ENCODE data around the gene FKRP. TPM values are rescaled to one million over a fixed set of nuclear protein-coding genes. Genes with fewer than 3 reads are reported as not detected.

Gene FKRP
- total and polyA plus RNA-seq, 2 of the 13 experiments (the other 11 are each of a cell fraction or from before 2014, with no cell fraction given) = 7.3 to 9.8 TPM

DNA sequence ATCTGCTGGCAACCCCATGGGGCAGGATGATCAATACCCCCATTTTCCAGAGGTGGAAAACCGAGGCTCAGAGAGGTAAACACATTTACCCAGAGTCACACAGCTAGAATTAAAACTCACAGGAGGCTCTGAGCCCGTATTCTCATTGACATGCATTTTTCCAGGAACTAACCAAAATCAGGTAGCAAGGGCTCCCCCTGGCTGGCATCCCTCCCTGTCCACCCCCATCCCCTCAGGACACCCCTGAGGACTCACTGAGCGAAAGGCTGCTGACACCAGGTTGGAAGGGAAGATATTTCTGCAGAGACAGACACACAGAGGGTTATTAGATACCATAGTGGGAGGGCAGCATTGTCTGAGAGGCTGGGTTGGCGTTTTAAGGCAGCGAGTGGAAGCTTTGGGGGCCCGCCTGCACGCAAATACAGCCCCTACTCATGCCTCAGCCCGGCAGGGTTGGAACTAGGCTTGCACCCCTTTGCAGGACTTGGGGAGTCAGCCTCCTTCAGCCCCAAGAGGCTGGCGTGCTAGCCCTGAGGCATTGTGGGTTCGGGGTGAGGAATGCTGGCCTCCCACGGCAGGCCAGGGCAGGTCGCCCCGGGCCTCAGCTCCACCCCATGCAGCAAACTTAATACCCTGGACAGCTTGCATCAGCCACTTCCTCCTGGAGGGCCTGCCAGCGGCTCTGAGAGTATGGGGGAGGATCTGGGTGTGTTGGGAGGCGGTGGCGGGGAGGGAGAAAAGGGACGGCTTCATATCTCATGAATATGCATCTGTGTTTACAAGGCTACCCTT is 38.6 kb downstream of the FKRP start (continued):
- TF ChIP-seq, protein P1, sequence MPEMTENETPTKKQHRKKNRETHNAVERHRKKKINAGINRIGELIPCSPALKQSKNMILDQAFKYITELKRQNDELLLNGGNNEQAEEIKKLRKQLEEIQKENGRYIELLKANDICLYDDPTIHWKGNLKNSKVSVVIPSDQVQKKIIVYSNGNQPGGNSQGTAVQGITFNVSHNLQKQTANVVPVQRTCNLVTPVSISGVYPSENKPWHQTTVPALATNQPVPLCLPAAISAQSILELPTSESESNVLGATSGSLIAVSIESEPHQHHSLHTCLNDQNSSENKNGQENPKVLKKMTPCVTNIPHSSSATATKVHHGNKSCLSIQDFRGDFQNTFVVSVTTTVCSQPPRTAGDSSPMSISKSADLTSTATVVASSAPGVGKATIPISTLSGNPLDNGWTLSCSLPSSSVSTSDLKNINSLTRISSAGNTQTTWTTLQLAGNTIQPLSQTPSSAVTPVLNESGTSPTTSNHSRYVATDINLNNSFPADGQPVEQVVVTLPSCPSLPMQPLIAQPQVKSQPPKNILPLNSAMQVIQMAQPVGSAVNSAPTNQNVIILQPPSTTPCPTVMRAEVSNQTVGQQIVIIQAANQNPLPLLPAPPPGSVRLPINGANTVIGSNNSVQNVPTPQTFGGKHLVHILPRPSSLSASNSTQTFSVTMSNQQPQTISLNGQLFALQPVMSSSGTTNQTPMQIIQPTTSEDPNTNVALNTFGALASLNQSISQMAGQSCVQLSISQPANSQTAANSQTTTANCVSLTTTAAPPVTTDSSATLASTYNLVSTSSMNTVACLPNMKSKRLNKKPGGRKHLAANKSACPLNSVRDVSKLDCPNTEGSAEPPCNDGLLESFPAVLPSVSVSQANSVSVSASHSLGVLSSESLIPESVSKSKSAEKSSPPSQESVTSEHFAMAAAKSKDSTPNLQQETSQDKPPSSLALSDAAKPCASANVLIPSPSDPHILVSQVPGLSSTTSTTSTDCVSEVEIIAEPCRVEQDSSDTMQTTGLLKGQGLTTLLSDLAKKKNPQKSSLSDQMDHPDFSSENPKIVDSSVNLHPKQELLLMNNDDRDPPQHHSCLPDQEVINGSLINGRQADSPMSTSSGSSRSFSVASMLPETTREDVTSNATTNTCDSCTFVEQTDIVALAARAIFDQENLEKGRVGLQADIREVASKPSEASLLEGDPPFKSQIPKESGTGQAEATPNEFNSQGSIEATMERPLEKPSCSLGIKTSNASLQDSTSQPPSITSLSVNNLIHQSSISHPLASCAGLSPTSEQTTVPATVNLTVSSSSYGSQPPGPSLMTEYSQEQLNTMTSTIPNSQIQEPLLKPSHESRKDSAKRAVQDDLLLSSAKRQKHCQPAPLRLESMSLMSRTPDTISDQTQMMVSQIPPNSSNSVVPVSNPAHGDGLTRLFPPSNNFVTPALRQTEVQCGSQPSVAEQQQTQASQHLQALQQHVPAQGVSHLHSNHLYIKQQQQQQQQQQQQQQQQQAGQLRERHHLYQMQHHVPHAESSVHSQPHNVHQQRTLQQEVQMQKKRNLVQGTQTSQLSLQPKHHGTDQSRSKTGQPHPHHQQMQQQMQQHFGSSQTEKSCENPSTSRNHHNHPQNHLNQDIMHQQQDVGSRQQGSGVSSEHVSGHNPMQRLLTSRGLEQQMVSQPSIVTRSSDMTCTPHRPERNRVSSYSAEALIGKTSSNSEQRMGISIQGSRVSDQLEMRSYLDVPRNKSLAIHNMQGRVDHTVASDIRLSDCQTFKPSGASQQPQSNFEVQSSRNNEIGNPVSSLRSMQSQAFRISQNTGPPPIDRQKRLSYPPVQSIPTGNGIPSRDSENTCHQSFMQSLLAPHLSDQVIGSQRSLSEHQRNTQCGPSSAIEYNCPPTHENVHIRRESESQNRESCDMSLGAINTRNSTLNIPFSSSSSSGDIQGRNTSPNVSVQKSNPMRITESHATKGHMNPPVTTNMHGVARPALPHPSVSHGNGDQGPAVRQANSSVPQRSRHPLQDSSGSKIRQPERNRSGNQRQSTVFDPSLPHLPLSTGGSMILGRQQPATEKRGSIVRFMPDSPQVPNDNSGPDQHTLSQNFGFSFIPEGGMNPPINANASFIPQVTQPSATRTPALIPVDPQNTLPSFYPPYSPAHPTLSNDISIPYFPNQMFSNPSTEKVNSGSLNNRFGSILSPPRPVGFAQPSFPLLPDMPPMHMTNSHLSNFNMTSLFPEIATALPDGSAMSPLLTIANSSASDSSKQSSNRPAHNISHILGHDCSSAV (CRISPR knock-in tag; IDR thresholded peaks at IDR 0.05; ENCODE audit: borderline replicate concordance) = no peak
- TF ChIP-seq CREM (IDR thresholded peaks at IDR 0.05) (no peak), CREM (CRISPR knock-in tag; IDR thresholded peaks at IDR 0.05) (no peak), DPF2 (CRISPR knock-in tag; IDR thresholded peaks at IDR 0.05; ENCODE audit: borderline replicate concordance, low read depth) (no peak), TCF12 (IDR thresholded peaks at IDR 0.05) (no peak), TCF12 (CRISPR knock-in tag; IDR thresholded peaks at IDR 0.05) (no peak), ZNF446 (CRISPR knock-in tag; IDR thresholded peaks at IDR 0.05) (no peak), ZBTB8A (CRISPR knock-in tag; IDR thresholded peaks at IDR 0.05; ENCODE audit: borderline replicate concordance, low read depth) (no peak), RFXAP (CRISPR knock-in tag; IDR thresholded peaks at IDR 0.05; ENCODE audit: borderline replicate concordance) (no peak), NCOA2 (CRISPR knock-in tag; IDR thresholded peaks at IDR 0.05) (peak; percentile 35; the same call in 1 of the 2 replicates), ZNF724P (CRISPR knock-in tag; IDR thresholded peaks at IDR 0.05; ENCODE audit: borderline replicate concordance) (no peak), KDM5A (IDR thresholded peaks at IDR 0.05; ENCODE audit: borderline replicate concordance, low read length) (no peak)
- TF ChIP-seq, protein P2, sequence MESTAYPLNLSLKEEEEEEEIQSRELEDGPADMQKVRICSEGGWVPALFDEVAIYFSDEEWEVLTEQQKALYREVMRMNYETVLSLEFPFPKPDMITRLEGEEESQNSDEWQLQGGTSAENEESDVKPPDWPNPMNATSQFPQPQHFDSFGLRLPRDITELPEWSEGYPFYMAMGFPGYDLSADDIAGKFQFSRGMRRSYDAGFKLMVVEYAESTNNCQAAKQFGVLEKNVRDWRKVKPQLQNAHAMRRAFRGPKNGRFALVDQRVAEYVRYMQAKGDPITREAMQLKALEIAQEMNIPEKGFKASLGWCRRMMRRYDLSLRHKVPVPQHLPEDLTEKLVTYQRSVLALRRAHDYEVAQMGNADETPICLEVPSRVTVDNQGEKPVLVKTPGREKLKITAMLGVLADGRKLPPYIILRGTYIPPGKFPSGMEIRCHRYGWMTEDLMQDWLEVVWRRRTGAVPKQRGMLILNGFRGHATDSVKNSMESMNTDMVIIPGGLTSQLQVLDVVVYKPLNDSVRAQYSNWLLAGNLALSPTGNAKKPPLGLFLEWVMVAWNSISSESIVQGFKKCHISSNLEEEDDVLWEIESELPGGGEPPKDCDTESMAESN (CRISPR knock-in tag; conservative IDR thresholded peaks at IDR 0.05) = peak; percentile 60
- TF ChIP-seq, protein P3, sequence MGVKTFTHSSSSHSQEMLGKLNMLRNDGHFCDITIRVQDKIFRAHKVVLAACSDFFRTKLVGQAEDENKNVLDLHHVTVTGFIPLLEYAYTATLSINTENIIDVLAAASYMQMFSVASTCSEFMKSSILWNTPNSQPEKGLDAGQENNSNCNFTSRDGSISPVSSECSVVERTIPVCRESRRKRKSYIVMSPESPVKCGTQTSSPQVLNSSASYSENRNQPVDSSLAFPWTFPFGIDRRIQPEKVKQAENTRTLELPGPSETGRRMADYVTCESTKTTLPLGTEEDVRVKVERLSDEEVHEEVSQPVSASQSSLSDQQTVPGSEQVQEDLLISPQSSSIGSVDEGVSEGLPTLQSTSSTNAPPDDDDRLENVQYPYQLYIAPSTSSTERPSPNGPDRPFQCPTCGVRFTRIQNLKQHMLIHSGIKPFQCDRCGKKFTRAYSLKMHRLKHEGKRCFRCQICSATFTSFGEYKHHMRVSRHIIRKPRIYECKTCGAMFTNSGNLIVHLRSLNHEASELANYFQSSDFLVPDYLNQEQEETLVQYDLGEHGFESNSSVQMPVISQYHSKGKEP (CRISPR knock-in tag; IDR thresholded peaks at IDR 0.05) = no peak
- TF ChIP-seq, protein P4, sequence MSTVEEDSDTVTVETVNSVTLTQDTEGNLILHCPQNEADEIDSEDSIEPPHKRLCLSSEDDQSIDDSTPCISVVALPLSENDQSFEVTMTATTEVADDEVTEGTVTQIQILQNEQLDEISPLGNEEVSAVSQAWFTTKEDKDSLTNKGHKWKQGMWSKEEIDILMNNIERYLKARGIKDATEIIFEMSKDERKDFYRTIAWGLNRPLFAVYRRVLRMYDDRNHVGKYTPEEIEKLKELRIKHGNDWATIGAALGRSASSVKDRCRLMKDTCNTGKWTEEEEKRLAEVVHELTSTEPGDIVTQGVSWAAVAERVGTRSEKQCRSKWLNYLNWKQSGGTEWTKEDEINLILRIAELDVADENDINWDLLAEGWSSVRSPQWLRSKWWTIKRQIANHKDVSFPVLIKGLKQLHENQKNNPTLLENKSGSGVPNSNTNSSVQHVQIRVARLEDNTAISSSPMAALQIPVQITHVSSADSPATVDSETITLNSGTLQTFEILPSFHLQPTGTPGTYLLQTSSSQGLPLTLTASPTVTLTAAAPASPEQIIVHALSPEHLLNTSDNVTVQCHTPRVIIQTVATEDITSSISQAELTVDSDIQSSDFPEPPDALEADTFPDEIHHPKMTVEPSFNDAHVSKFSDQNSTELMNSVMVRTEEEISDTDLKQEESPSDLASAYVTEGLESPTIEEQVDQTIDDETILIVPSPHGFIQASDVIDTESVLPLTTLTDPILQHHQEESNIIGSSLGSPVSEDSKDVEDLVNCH (CRISPR knock-in tag; IDR thresholded peaks at IDR 0.05) = no peak
